Thyroid gland (tissue), 4 donors: Measurements from ENCODE around the gene LZTS2. TPM values are rescaled to one million over a fixed set of nuclear protein-coding genes. Genes with fewer than 3 reads are reported as not detected.
A peak's percentile ranks its signal among the peaks of the same experiment; 100 is the strongest.

Experiments
- DNase-seq, 2 donors: peaks; one replicate each; pipeline ENCODE4 v3.0.0-alpha.2; 2019
- H3K27ac ChIP-seq, 3 donors: fragments of 200-600 bp; sonication (generic); 1 replicate in 2 of 3; 2 replicates in 1 of 3; pipeline ENCODE4 v1.5.1; 2016 to 2019; ENCODE audit warnings: mild to moderate bottlenecking in 1 of 3, moderate library complexity in 1 of 3
- H3K27me3 ChIP-seq: fragments of 200-600 bp; sonication (generic); one replicate; pipeline ENCODE4 v1.5.1; 2019
- H3K36me3 ChIP-seq, 2 donors: fragments of 200-600 bp; sonication (generic); one replicate each; pipeline ENCODE4 v1.5.1; 2016 to 2019
- H3K4me1 ChIP-seq, 2 donors: fragments of 200-600 bp; sonication (generic); one replicate each; pipeline ENCODE4 v1.5.1; 2017 to 2019
- H3K4me3 ChIP-seq, 3 donors: fragments of 200-600 bp; sonication (generic); replicated peaks in 1 of 3; 1 replicate in 2 of 3; 2 replicates in 1 of 3; pipeline ENCODE4 v1.5.1; 2016; ENCODE audit warnings: mild to moderate bottlenecking in 1 of 3
- H3K9me3 ChIP-seq: fragments of 200-600 bp; sonication (generic); one replicate; pipeline ENCODE4 v1.5.1; 2017
- POLR2A ChIP-seq, 2 donors: fragments of 450-650 bp; IDR thresholded peaks; one replicate each; pipeline ENCODE4 v1.6.1; 2017; ENCODE audit warnings: antibody characterized with exemption in 2 of 2, mild to moderate bottlenecking in 2 of 2, moderate library complexity in 1 of 2
- WGBS, 2 donors: methylation state at CpG; one replicate each; pipeline ENCODE4 v1.1.5; 2017; 5-methylcytosine and 5-hydroxymethylcytosine counted together
- intact Hi-C: fragments of 100-400 bp; cut with DNase I; formaldehyde crosslinking; loops from one replicate; pipeline ENCODE4 v1.15.1; 2023
- total RNA-seq, 4 donors: library from RNA; depleted of rRNA; stranded (reverse); fragments of >200 nt; gene quantifications; one replicate each; pipeline ENCODE4 v1.2.3, GENCODE V29; 2016
- TF ChIP-seq, protein P1 (sequence below), 6 experiments: fragments of 200-600 bp in 3 of 6; fragments of 450-650 bp in 3 of 6; sonication (generic) in 3 of 6; IDR thresholded peaks; one replicate each; pipeline ENCODE4 v1.5.1; 2016 to 2019; ENCODE audit warnings: antibody characterized with exemption in 6 of 6, mild to moderate bottlenecking in 2 of 6, inconsistent platforms in 1 of 6, moderate library complexity in 1 of 6

Gene LZTS2
- total RNA-seq, 4 donors from 2014 or later = 75.4 to 107 (median 88.1) TPM

DNA sequence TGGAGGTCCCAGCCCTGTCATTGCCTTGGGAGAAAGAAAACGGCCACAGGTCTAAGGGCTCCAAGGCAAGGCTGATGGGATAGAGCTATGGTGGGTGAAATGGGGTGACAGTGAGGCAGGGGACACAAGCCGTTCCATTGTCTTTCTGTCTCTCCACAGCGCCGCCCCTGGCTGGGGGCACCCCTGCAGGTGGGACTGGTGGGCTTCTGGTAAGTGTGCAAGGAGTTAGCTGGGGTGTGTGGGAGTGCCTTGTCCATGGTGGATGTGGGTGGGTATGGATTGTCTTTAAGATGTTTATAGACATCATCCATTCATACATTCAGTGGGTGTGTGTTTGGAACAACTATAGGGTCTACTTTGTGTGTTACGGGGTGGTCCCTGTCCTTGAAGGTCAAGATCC lies 38.9 kb downstream of the LZTS2 start:
- H3K27ac ChIP-seq = no peak overlapping the region
- TF ChIP-seq POLR2A (IDR thresholded peaks at IDR 0.05) = no peak
- TF ChIP-seq, protein P1, sequence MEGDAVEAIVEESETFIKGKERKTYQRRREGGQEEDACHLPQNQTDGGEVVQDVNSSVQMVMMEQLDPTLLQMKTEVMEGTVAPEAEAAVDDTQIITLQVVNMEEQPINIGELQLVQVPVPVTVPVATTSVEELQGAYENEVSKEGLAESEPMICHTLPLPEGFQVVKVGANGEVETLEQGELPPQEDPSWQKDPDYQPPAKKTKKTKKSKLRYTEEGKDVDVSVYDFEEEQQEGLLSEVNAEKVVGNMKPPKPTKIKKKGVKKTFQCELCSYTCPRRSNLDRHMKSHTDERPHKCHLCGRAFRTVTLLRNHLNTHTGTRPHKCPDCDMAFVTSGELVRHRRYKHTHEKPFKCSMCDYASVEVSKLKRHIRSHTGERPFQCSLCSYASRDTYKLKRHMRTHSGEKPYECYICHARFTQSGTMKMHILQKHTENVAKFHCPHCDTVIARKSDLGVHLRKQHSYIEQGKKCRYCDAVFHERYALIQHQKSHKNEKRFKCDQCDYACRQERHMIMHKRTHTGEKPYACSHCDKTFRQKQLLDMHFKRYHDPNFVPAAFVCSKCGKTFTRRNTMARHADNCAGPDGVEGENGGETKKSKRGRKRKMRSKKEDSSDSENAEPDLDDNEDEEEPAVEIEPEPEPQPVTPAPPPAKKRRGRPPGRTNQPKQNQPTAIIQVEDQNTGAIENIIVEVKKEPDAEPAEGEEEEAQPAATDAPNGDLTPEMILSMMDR (IDR thresholded peaks at IDR 0.05) = no peak
- WGBS, 2 donors = 69 to 79% methylated on average over 5 of the region's 5 CpGs
- H3K36me3 ChIP-seq = peaks cover 18 to 22% of the 10 kb centered on the region in 2 donors
- no peak for DNase-seq
- peaks cover 11 to 14% of the 10 kb centered on the region in 2 donors for H3K4me1 ChIP-seq
- H3K4me3 ChIP-seq = no peak overlapping the region
- H3K27me3 ChIP-seq = no peaks in the 10 kb centered on the region
- no peaks in the 10 kb centered on the region for H3K9me3 ChIP-seq
- intact Hi-C loops = no loop called here

DNA sequence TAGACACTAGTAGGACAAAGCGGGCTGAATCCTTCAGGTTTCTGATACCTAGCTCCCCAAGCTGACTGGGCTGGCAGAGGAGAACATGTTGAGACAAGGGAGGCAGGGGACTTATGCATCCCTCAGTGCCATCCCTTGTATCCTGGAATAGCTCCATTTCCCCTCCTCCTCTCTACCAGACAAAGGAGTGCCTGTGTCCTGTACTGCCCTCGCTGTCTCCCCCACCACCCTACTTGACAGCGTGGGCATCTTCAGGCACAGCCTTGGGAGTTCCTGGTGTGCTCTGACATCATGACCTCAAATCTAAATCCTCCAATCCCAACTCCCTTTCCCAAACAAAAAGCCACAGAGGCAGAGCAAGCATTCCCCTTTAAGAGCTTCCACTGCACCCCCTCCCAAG lies 40.5 kb downstream of the LZTS2 start:
- H3K9me3 ChIP-seq = no peaks in the 10 kb centered on the region
- no peak for TF ChIP-seq POLR2A (IDR thresholded peaks at IDR 0.05)
- TF ChIP-seq, protein P1 (IDR thresholded peaks at IDR 0.05) = no peak

DNA sequence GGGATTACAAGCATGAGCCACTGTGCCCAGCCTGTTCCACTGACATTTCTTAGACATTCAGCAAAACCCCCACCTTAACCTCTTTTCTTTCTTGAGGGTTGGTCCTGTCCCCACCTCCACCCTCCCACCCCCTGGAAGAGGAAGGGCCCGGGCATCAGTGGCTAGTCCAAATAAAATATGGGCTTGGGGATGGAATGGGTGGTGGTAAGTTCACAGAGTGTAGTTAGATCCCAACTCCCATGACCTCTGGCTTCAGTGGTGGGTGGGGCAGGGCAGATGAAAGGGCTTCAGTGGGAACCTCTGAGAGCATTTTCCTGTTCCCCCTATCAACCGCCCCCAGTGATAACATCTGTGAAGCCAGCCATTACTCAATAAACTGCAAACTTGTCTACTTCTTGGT lies 41.2 kb downstream of the LZTS2 start:
- Histone ChIP-seq H3K4me1 (peaks cover 13% of the 10 kb centered on the region in 2 donors), H3K9me3 (no peaks in the 10 kb centered on the region), H3K27ac (no peak overlapping the region), H3K4me3 (no peak overlapping the region), H3K36me3 (peaks cover 18 to 22% of the 10 kb centered on the region in 2 donors), H3K27me3 (no peaks in the 10 kb centered on the region)
- no peak for DNase-seq
- 31 to 48% methylated on average over 2 of the region's 2 CpGs for WGBS, 2 donors
- no peak for TF ChIP-seq POLR2A (IDR thresholded peaks at IDR 0.05)
- TF ChIP-seq, protein P1 (IDR thresholded peaks at IDR 0.05) = no peak
- intact Hi-C loops = no loop called here

More for the DNA sequence above, 40.5 kb downstream of the LZTS2 start:
- no peaks in the 10 kb centered on the region for H3K27me3 ChIP-seq
- H3K4me1 ChIP-seq = peaks cover 13% of the 10 kb centered on the region in 2 donors
- 98 to 100% methylated on average over 3 of the region's 3 CpGs for WGBS, 2 donors
- intact Hi-C loops = no loop called here
- no peak for DNase-seq
- peaks cover 18 to 22% of the 10 kb centered on the region in 2 donors for H3K36me3 ChIP-seq
- no peak overlapping the region for H3K4me3 ChIP-seq
- H3K27ac ChIP-seq = no peak overlapping the region

DNA sequence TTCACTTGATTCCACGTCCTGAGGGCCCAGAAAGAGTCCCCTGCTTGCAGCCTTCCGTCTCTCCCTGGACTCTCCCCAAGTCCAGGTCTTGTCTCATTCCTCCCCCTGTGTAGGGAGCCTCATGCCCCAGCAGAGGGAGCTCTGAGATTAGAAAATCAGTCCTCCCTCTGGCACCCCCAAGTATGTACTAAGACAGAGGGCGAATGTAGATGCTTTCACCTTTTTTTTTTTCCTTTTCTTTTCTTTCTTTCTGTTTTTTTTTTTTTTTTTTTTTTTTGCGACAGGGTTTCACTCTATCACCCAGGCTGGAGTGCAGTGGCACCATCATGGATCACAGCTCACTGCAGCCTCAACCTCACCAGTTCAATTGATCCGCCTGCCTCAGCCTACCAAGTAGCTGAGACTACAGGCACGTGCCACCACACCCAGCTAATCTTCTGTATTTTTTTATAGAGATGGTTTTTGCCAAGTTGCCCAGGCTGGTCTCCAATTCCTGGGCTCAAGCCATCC lies 41.7 kb downstream of the LZTS2 start:
- intact Hi-C loops = no loop called here
- peaks cover 14 to 22% of the 10 kb centered on the region in 2 donors for H3K36me3 ChIP-seq
- no peaks in the 10 kb centered on the region for H3K27me3 ChIP-seq
- 26% methylated on average over 6 of the region's 6 CpGs for WGBS, 2 donors
- H3K27ac ChIP-seq = no peak overlapping the region
- H3K9me3 ChIP-seq = no peaks in the 10 kb centered on the region
- TF ChIP-seq, protein P1 (IDR thresholded peaks at IDR 0.05) = peak; percentile 19 to 93 (median 80)
- no peak for TF ChIP-seq POLR2A (IDR thresholded peaks at IDR 0.05)
- H3K4me3 ChIP-seq = no peak overlapping the region
- peak; percentile 85 to 86 for DNase-seq
- peaks cover 13% of the 10 kb centered on the region in 2 donors for H3K4me1 ChIP-seq

DNA sequence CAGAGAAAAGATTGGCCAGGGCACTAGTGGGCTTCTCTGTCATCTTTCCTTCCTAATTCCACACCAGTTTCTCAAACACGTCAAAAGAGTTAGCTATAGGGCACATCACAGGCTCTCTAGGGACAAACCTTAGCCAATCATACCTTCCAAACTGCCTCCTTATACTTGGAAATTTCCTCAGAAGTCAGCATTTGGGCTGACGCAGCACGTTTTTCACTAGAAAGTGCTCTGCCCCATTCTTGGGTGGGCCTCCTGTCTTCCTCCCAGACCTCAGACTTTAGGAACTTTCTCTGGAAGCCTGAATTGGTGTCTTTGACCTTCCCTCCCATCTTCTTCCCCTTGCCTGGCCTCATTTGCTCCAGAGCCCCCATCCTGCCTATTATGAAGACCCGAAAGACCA lies 42.5 kb downstream of the LZTS2 start:
- TF ChIP-seq, protein P1 (IDR thresholded peaks at IDR 0.05) = no peak
- TF ChIP-seq POLR2A (IDR thresholded peaks at IDR 0.05) = no peak
- Histone ChIP-seq H3K9me3 (no peaks in the 10 kb centered on the region), H3K27ac (peak overlapping the region; percentile 85 to 96 (median 89)), H3K4me3 (no peak overlapping the region), H3K36me3 (peaks cover 6 to 15% of the 10 kb centered on the region in 2 donors), H3K4me1 (peaks cover 13% of the 10 kb centered on the region in 2 donors), H3K27me3 (peaks cover 8% of the 10 kb centered on the region)
- no peak for DNase-seq
- intact Hi-C loops = no loop called here
- WGBS, 2 donors = 74 to 88% methylated on average over 4 of the region's 4 CpGs
